Measurements from ENCODE around the gene CAMSAP3.

The CAMSAP3 gene

DNA sequence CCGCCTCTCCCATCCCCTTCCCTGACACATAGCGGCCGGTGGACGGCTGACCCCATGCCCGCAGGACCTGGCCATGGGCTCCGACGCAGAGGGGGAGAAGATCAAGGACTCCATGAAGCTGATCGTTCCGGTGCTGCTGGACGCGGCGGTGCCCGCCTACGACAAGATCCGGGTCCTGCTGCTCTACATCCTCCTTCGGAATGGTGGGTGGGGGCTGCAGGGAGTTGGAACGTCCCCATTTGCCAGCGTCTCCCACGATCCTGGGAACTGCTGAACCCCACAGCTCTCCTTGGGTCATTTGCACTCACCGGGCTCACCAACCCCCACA lies 48.9 kb downstream of the CAMSAP3 start:
- Histone ChIP-seq H3K27ac (no peak overlapping the region), H3K4me1 (no peaks in the 10 kb centered on the region), H3K9me3 (no peaks in the 10 kb centered on the region), H3K27me3 (peaks cover 0 to 60% of the 10 kb centered on the region in 2 donors), H3K4me3 (no peak overlapping the region), H3K36me3 (peaks cover 0 to 31% (median 0%) of the 10 kb centered on the region in 3 donors)
- intact Hi-C loops (cut with DNase I; ENCODE audit: low total_unique reads), result loop anchor here (10.0 kb wide), 1 partner anchor 150 kb away; no protein-coding TSS in a partner anchor
- DNase-seq, result no peak
- TF ChIP-seq, protein P1, sequence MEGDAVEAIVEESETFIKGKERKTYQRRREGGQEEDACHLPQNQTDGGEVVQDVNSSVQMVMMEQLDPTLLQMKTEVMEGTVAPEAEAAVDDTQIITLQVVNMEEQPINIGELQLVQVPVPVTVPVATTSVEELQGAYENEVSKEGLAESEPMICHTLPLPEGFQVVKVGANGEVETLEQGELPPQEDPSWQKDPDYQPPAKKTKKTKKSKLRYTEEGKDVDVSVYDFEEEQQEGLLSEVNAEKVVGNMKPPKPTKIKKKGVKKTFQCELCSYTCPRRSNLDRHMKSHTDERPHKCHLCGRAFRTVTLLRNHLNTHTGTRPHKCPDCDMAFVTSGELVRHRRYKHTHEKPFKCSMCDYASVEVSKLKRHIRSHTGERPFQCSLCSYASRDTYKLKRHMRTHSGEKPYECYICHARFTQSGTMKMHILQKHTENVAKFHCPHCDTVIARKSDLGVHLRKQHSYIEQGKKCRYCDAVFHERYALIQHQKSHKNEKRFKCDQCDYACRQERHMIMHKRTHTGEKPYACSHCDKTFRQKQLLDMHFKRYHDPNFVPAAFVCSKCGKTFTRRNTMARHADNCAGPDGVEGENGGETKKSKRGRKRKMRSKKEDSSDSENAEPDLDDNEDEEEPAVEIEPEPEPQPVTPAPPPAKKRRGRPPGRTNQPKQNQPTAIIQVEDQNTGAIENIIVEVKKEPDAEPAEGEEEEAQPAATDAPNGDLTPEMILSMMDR (IDR thresholded peaks at IDR 0.05), result no peak

DNA sequence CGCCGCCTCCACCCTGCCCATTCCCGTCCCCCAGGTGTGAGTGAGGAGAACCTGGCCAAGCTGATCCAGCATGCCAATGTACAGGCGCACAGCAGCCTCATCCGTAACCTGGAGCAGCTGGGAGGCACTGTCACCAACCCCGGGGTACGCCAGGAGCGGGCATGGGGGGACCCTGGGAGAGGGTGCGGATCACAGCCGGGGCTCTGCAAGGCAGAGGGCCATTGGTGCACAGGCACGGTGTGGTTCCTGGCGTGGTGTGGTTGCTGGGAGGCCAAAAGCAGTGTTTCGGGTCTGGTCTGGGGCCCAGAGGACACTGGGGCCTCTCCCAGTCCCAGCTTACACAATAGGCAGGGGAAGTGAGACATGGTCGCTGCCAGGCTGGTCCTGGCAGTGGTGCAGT lies 49.5 kb downstream of the CAMSAP3 start:
- TF ChIP-seq, protein P1 (IDR thresholded peaks at IDR 0.05), result no peak
- Histone ChIP-seq H3K36me3 (peaks cover 0 to 31% (median 0%) of the 10 kb centered on the region in 3 donors), H3K4me1 (no peaks in the 10 kb centered on the region), H3K9me3 (no peaks in the 10 kb centered on the region), H3K4me3 (no peak overlapping the region), H3K27me3 (peaks cover 0 to 61% of the 10 kb centered on the region in 2 donors), H3K27ac (no peak overlapping the region)
- intact Hi-C loops (cut with DNase I; ENCODE audit: low total_unique reads), result loop anchor here (10.0 kb wide), 1 partner anchor 150 kb away; no protein-coding TSS in a partner anchor
- no peak for DNase-seq

DNA sequence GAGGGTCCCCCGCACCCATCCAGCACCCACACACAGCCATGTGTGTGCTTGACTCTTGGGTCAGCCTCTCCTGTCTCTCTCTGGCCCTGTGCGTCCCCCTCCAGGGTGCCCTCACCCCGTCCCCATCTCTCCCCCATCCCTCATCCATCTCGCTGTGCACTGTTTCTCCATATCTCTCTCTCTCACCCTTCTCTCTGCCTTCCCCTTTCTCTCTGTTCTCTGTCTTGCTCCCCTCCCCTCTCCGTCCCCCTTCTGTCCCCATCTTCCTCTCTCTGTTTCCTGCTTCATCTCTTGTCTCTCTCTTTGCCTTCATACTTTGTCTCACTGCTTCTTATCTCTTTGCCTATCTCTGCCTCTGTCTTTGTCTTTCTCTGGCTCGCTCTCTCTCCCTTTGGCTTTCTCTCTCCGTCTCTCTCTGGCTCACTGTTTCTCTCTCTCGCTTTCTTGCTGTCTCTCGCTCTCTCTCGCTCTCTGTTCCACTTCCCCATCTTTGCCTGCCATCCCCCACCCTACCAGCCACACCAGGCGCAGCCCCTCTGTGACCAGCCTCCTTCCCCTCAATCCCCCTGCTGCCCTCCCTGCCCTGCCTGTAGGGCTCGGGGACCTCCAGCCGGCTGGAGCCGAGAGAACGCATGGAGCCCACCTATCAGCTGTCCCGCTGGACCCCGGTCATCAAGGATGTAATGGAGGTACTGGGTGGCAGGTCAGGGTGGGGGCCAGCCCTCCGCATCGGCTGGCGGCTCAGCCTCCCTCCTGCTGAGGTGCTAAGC lies 50.2 kb downstream of the CAMSAP3 start:
- H3K27me3 ChIP-seq, result peaks cover 0 to 68% of the 10 kb centered on the region in 2 donors
- H3K9me3 ChIP-seq, result no peaks in the 10 kb centered on the region
- DNase-seq, result no peak
- intact Hi-C loops (cut with DNase I; ENCODE audit: low total_unique reads), result loop anchor here (10.0 kb wide), 1 partner anchor 149 kb away; no protein-coding TSS in a partner anchor
- TF ChIP-seq, protein P1 (IDR thresholded peaks at IDR 0.05), result no peak
- H3K4me1 ChIP-seq, result no peaks in the 10 kb centered on the region
- H3K27ac ChIP-seq, result no peak overlapping the region
- peaks cover 0 to 31% (median 0%) of the 10 kb centered on the region in 3 donors for H3K36me3 ChIP-seq
- no peak overlapping the region for H3K4me3 ChIP-seq

DNA sequence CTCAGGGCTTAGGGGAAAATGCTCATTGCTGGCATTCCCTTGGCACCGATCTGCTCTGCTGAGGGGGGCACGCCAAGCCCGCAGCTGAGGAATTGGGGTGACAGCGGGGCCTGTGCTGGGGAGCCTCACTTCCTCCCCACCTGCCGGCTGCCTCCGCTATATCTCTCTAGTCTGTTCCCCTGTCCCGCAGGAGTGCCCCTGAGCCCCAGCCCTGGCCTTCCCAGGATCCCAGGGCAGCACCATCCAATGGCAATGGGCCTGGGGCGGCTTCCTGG lies 50.7 kb downstream of the CAMSAP3 start:
- peaks cover 0 to 73% of the 10 kb centered on the region in 2 donors for H3K27me3 ChIP-seq
- DNase-seq, result no peak
- H3K36me3 ChIP-seq, result peaks cover 0 to 31% (median 0%) of the 10 kb centered on the region in 3 donors
- no peaks in the 10 kb centered on the region for H3K9me3 ChIP-seq
- H3K4me1 ChIP-seq, result no peaks in the 10 kb centered on the region
- H3K27ac ChIP-seq, result no peak overlapping the region
- TF ChIP-seq, protein P1 (IDR thresholded peaks at IDR 0.05), result no peak
- no peak overlapping the region for H3K4me3 ChIP-seq
- intact Hi-C loops (cut with DNase I; ENCODE audit: low total_unique reads), result loop anchor here (10.0 kb wide), 1 partner anchor 148 kb away; no protein-coding TSS in a partner anchor

DNA sequence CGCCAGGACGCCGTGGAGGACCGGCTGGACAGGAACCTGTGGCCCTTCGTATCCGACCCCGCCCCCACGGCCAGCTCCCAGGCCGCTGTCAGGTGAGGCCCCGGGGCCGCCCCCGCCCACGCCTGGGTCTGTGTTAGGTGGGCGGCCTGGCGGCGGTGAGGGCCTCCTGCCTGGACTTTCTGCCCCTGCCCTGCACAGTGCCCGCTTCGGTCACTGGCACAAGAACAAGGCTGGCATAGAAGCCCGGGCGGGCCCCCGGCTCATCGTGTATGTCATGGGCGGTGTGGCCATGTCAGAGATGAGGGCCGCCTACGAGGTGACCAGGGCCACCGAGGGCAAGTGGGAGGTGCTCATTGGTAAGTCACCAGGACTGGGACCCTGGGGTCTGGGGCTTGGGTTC lies 51.5 kb downstream of the CAMSAP3 start:
- no peak for DNase-seq
- no peaks in the 10 kb centered on the region for H3K9me3 ChIP-seq
- peaks cover 0 to 31% (median 0%) of the 10 kb centered on the region in 3 donors for H3K36me3 ChIP-seq
- H3K27ac ChIP-seq, result no peak overlapping the region
- TF ChIP-seq, protein P1 (IDR thresholded peaks at IDR 0.05), result no peak
- no peak overlapping the region for H3K4me3 ChIP-seq
- intact Hi-C loops (cut with DNase I; ENCODE audit: low total_unique reads), result loop anchor here (10.0 kb wide), 1 partner anchor 148 kb away; no protein-coding TSS in a partner anchor
- peaks cover 0 to 78% of the 10 kb centered on the region in 2 donors for H3K27me3 ChIP-seq
- no peaks in the 10 kb centered on the region for H3K4me1 ChIP-seq
